ENCODE data around the gene FOXP4.

DNA sequence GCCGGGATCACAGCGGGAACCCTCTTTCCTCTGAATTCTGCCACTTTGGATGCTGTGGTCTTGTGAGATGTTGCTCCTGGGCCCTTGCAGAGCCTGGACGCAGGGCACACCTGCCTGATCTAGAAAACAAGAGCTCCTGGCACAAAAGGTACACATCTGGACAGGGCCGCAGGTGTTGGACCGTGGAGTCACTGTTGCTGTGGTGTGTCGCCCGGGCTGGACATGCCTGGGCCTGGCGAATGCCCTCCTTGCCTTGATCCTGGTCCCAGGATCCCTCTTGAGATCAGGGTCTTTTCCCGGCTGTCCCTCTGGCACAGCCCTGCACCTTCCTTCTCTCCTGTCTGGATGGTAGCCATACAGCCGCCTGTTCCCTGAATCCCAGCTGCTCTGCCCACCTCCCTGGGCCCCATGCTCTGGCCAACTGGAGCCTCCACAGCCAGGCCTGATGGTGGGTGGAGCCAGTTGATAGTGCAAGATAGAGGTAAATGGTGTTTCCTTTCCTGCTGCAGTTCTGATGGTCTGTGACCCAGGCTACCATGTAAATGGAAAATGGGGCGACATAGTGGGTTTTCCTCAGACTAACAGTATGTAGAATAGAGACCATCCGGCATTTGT is 5.0 kb downstream of the FOXP4 start:
- TF ChIP-seq, protein P1, sequence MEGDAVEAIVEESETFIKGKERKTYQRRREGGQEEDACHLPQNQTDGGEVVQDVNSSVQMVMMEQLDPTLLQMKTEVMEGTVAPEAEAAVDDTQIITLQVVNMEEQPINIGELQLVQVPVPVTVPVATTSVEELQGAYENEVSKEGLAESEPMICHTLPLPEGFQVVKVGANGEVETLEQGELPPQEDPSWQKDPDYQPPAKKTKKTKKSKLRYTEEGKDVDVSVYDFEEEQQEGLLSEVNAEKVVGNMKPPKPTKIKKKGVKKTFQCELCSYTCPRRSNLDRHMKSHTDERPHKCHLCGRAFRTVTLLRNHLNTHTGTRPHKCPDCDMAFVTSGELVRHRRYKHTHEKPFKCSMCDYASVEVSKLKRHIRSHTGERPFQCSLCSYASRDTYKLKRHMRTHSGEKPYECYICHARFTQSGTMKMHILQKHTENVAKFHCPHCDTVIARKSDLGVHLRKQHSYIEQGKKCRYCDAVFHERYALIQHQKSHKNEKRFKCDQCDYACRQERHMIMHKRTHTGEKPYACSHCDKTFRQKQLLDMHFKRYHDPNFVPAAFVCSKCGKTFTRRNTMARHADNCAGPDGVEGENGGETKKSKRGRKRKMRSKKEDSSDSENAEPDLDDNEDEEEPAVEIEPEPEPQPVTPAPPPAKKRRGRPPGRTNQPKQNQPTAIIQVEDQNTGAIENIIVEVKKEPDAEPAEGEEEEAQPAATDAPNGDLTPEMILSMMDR (conservative IDR thresholded peaks at IDR 0.05; ENCODE audit: low read length) = no peak
- no peak for TF ChIP-seq EZH2phosphoT487 (IDR thresholded peaks at IDR 0.05; ENCODE audit: borderline replicate concordance, low read depth, low read length)

Measured in OCI-LY7 (cell line).